Measurements from ENCODE around the gene COMMD2. TPM values are rescaled to one million over a fixed set of nuclear protein-coding genes. Genes with fewer than 3 reads are reported as not detected.

The COMMD2 gene
- total and polyA plus RNA-seq, 7 donors: 10.2 to 27.5 (median 17.1) TPM

DNA sequence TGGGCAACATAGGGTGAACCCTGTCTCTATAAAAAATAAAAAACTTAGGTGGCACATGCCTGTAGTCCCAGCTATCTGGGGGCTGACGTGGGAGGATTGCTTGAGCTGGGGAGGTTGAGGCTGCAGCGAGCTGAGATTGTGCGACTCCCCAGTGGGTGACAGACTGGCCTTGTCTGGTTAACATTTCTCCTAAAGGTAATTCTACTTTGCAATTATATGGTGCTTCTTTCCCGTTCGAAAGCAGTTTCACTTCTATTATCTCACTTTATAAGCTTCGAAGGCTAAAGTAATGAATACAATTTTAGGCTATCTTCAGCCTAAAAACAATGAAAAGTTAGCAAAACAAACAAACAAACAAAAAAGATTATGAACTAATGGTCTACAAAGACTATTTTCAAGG, 35.3 kb downstream of the COMMD2 start:
- peak overlapping the region in 3 of 4 donors; percentile 2 to 38 (median 34) for H3K27ac ChIP-seq
- no peak for DNase-seq
- intact Hi-C loops (cut with DNase I): loop anchor here (1.0 to 5.0 kb wide), 3 partner anchors 60 to 205 kb away; partner anchors contain the start of gene WWTR1
- H3K27me3 ChIP-seq: no peaks in the 10 kb centered on the region
- H3K4me3 ChIP-seq: no peak overlapping the region
- 21 to 79% methylated on average over 6 of the region's 6 CpGs for WGBS, 2 donors
- H3K9me3 ChIP-seq: peaks cover 0 to 8% (median 4%) of the 10 kb centered on the region in 4 donors
- TF ChIP-seq POLR2AphosphoS5 (IDR thresholded peaks at IDR 0.05) (no peak), EP300 (IDR thresholded peaks at IDR 0.05) (no peak), POLR2A (IDR thresholded peaks at IDR 0.05) (no peak)
- TF ChIP-seq, protein P1, sequence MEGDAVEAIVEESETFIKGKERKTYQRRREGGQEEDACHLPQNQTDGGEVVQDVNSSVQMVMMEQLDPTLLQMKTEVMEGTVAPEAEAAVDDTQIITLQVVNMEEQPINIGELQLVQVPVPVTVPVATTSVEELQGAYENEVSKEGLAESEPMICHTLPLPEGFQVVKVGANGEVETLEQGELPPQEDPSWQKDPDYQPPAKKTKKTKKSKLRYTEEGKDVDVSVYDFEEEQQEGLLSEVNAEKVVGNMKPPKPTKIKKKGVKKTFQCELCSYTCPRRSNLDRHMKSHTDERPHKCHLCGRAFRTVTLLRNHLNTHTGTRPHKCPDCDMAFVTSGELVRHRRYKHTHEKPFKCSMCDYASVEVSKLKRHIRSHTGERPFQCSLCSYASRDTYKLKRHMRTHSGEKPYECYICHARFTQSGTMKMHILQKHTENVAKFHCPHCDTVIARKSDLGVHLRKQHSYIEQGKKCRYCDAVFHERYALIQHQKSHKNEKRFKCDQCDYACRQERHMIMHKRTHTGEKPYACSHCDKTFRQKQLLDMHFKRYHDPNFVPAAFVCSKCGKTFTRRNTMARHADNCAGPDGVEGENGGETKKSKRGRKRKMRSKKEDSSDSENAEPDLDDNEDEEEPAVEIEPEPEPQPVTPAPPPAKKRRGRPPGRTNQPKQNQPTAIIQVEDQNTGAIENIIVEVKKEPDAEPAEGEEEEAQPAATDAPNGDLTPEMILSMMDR (IDR thresholded peaks at IDR 0.05): no peak
- H3K36me3 ChIP-seq: no peaks in the 10 kb centered on the region
- peaks cover 0 to 7% (median 6%) of the 10 kb centered on the region in 4 donors for H3K4me1 ChIP-seq

DNA sequence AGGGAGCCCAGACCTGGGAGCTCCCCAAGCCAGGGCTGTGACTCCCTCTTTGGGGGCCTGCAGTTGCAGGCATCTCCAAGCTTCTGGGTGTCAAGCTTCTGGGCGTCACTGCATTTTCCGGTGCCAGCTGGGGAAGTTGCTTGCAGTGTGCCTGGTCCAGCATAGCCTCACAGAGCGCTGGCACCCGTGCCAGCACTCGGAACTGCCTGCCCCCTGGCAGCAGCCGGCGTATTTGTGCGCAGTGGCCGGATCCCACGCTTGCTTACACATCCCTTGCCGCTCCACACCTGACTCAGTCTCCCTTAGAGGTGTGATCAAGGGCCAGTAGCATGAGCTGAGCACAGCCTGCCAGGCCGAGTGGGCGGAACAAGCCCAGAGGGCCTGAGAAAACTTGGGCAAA, 37.0 kb downstream of the COMMD2 start:
- intact Hi-C loops (cut with DNase I): loop anchor here (5.0 kb wide), 2 partner anchors 58 to 188 kb away; partner anchors contain the start of gene WWTR1
- Histone ChIP-seq H3K36me3 (no peaks in the 10 kb centered on the region), H3K27ac (no peak overlapping the region), H3K9me3 (no peaks in the 10 kb centered on the region), H3K27me3 (no peaks in the 10 kb centered on the region), H3K4me3 (no peak overlapping the region), H3K4me1 (peaks cover 0 to 7% (median 6%) of the 10 kb centered on the region in 4 donors)
- 96% methylated on average over 13 of the region's 13 CpGs for WGBS, 2 donors
- TF ChIP-seq, protein P1 (IDR thresholded peaks at IDR 0.05): no peak
- TF ChIP-seq EP300 (IDR thresholded peaks at IDR 0.05): no peak
- DNase-seq: no peak

DNA sequence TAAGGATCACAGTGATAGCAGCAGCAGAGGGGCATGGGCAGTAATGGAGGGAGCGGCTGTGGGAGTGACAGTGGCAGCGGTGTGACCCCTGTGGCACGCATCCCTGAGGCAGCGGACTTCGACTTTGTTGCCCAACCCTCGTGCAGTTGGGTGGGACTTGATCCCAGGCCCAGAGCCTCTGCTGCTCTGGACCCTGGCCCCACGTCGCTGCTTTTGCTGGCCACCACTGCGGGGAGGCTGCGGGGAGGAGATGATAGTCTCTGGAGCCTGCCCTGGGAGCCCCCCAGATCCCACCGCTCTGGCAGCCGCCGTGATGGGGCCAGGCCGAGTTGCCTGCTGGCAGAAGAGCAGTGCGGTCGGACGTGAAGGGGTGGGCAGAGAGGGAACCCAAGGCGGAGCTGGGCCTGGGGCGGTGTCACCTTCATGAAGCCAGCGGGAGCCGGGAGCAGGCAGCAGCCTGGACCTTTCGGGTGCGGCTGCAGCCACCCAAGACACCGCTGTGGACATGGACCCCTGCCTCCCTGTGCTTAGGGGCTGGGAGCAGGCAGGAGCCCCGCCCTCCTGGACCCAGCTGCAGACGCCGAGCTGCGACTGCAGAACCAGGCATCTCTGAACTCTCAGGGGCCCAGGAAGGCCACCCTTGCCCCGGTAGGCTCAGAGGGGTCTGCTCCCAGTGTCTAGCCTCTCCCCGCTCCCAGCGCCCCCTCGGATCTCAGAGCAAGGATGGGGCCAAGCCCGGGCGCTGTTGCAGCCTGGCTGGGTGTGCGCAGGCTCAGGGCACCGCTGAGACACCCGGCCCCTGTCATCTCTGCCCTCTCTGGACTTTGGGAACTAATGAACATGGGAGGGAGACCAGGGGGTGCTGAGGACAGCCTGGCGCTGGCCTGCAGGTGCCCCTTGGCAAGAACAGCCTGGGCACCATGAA, 38.3 kb downstream of the COMMD2 start:
- no peaks in the 10 kb centered on the region for H3K9me3 ChIP-seq
- no peak for DNase-seq
- intact Hi-C loops (cut with DNase I): loop anchor here (5.0 kb wide), 1 partner anchor 37 kb away; no protein-coding TSS in a partner anchor
- peaks cover 0 to 7% (median 6%) of the 10 kb centered on the region in 4 donors for H3K4me1 ChIP-seq
- H3K4me3 ChIP-seq: no peak overlapping the region
- no peak overlapping the region for H3K27ac ChIP-seq
- TF ChIP-seq POLR2AphosphoS5 (IDR thresholded peaks at IDR 0.05): no peak
- TF ChIP-seq EP300 (IDR thresholded peaks at IDR 0.05): no peak
- TF ChIP-seq, protein P1 (IDR thresholded peaks at IDR 0.05): no peak
- TF ChIP-seq POLR2A (IDR thresholded peaks at IDR 0.05): no peak
- H3K27me3 ChIP-seq: no peaks in the 10 kb centered on the region
- WGBS, 2 donors: 78 to 92% methylated on average over 38 of the region's 38 CpGs
- H3K36me3 ChIP-seq: no peaks in the 10 kb centered on the region

DNA sequence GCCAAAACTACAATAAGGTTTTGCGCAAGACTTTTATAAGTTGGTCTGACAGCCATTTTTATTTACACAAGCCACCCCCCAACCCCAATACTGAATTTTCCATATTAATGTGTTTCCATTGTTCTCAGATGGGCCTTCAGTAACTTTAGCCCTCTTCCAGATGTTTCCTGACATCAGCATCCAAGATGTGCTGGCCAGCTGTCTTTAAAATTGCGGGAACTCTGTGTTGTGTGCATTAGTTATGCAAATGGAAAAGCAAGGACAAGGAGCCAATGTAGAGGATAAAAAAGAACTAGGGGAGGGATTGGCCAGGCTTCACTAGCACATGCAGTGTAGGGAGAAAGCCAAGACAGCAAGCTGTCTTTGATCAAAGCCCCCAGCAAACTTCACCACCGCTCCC, 45.4 kb downstream of the COMMD2 start:
- Histone ChIP-seq H3K4me1 (no peaks in the 10 kb centered on the region), H3K4me3 (no peak overlapping the region), H3K27me3 (no peaks in the 10 kb centered on the region), H3K36me3 (no peaks in the 10 kb centered on the region), H3K9me3 (no peaks in the 10 kb centered on the region), H3K27ac (peak overlapping the region in 1 of 4 donors; percentile 19)
- 79% methylated on average over 3 of the region's 3 CpGs for WGBS, 2 donors
- TF ChIP-seq, protein P1 (IDR thresholded peaks at IDR 0.05): no peak
- TF ChIP-seq POLR2A (IDR thresholded peaks at IDR 0.05) (no peak), EP300 (IDR thresholded peaks at IDR 0.05) (no peak), POLR2AphosphoS5 (IDR thresholded peaks at IDR 0.05) (no peak)
- intact Hi-C loops (cut with DNase I): no loop called here
- DNase-seq: no peak
